IgD-negative memory B cell (primary cell): Measurements from ENCODE around the gene NEK9. TPM values are rescaled to one million over a fixed set of nuclear protein-coding genes. Genes with fewer than 3 reads are reported as not detected.
"Not testable (repeated sequence)": the region's sequence is repeated elsewhere in the genome, so short reads cannot be mapped to it uniquely, and the experiment has no call there.

Experiments
- H3K27ac Mint-ChIP-seq, 3 donors: one replicate each; pipeline ENCODE4 v1.8.0; 2020 to 2022; ENCODE audit warnings: mild to moderate bottlenecking in 3 of 3, mixed read lengths in 3 of 3, moderate library complexity in 1 of 3
- H3K27me3 Mint-ChIP-seq: one replicate; pipeline ENCODE4 v1.8.0; 2021; ENCODE audit warnings: mixed read lengths
- H3K36me3 Mint-ChIP-seq: one replicate; pipeline ENCODE4 v1.8.0; 2020; ENCODE audit warnings: mild to moderate bottlenecking, mixed read lengths
- H3K4me1 Mint-ChIP-seq, 3 donors: one replicate each; pipeline ENCODE4 v1.8.0; 2020 to 2022; ENCODE audit warnings: mixed read lengths in 3 of 3, mild to moderate bottlenecking in 1 of 3
- H3K4me3 Mint-ChIP-seq, 4 donors: one replicate each; pipeline ENCODE4 v1.8.0; 2020 to 2022; ENCODE audit warnings: mild to moderate bottlenecking in 4 of 4, mixed read lengths in 4 of 4, moderate library complexity in 3 of 4
- H3K9me3 Mint-ChIP-seq, 3 donors: one replicate each; pipeline ENCODE4 v1.8.0; 2020 to 2021; ENCODE audit warnings: mixed read lengths in 3 of 3, mild to moderate bottlenecking in 1 of 3
- polyA plus RNA-seq: library from polyadenylated mRNA; unstranded; fragments of 300-500 nt; fragmentation: Illumina TruSeq; gene quantifications from one replicate; pipeline ENCODE4 v1.2.3, GENCODE V29; 2021

Gene NEK9
- polyA plus RNA-seq, 1 donor from 2014 or later, result 16.9 TPM

- Mint-ChIP-seq H3K36me3 (no peaks in the 10 kb centered on the region), H3K4me1 (peaks cover 0 to 2% (median 0%) of the 10 kb centered on the region in 3 donors), H3K4me3 (no peak overlapping the region), H3K27me3 (no peaks in the 10 kb centered on the region), H3K9me3 (no peaks in the 10 kb centered on the region), H3K27ac (no peak overlapping the region)
These were observed 49.1 kb downstream of the NEK9 start for GRCh38 chr14:75077794-75078193.

- peaks cover 0 to 6% (median 2%) of the 10 kb centered on the region in 3 donors for H3K4me1 Mint-ChIP-seq
- no peaks in the 10 kb centered on the region for H3K27me3 Mint-ChIP-seq
- no peaks in the 10 kb centered on the region for H3K36me3 Mint-ChIP-seq
- H3K9me3 Mint-ChIP-seq, result no peaks in the 10 kb centered on the region
- no peak overlapping the region for H3K27ac Mint-ChIP-seq
- peak overlapping the region in 2 of 4 donors; percentile 59 to 77 for H3K4me3 Mint-ChIP-seq
These were observed 56.5 kb downstream of the NEK9 start for GRCh38 chr14:75070383-75070782.

DNA sequence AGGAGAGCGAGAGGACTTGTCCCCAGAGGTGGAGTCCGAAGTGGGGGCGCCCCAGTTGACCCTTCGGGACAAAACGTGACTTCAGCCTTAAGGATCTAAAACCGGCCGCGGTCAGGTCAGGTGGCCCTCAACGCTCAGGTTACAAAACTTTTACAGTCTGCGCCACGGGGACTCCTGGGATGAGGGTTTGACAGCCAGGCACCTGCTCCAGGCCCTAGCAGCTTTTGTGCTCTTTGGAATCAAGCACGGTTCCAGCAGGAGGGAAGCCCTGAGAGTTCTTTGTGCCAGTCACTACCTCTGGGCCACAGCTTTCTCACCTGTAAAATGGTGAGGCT, 57.1 kb downstream of the NEK9 start:
- no peaks in the 10 kb centered on the region for H3K9me3 Mint-ChIP-seq
- no peaks in the 10 kb centered on the region for H3K27me3 Mint-ChIP-seq
- no peaks in the 10 kb centered on the region for H3K36me3 Mint-ChIP-seq
- peak overlapping the region in 2 of 3 donors; percentile 10 to 89 for H3K27ac Mint-ChIP-seq
- H3K4me3 Mint-ChIP-seq, result peak overlapping the region in 1 of 4 donors; percentile 77
- peaks cover 0 to 6% (median 2%) of the 10 kb centered on the region in 3 donors for H3K4me1 Mint-ChIP-seq

DNA sequence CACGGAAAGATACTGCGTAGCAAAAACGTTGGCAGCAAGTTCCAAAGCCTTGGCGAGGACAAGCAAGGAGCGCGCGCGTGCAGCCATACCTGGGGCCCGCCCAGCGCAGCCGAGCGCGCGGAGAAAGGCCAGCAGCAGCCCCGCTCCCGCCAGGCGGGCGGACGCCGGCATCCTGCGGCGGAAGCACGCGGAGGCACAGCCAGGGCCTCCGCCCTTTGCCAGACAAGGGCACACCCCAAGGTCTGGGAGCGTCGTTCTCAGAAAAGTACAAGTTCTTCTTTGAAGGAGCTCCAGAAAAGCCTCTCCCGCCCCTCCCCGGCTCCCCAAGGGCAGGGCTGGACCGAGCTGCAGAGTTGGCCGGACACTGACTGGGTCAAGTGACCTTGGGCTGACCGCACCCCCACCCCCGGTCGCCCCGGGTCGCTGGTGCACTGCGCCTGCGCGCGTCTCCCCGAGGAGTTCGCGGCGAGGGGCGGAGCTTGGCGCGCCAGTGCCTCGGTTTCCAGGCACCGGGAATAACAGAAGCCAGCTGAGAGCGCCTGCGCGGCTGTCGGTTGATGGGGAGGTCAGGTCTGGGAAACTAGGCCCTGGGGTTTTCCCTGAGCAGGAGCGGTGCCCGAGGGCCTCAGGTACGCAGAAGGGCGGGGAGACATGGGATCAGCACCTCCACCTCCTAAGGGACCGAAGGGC, 57.6 kb downstream of the NEK9 start, which contains the start of gene ZC2HC1C:
Gene ZC2HC1C (plus strand): TSS at position 521 of the 690 bp plus-strand sequence. CDS start 933 bp downstream, outside the sequence.
- Mint-ChIP-seq H3K36me3 (no peaks in the 10 kb centered on the region), H3K4me1 (peaks cover 1 to 7% (median 5%) of the 10 kb centered on the region in 3 donors), H3K27ac (peak within 1 kb of the TSS in 2 of 3 donors; percentile 10 to 89), H3K27me3 (no peaks in the 10 kb centered on the region), H3K4me3 (peak within 1 kb of the TSS in 2 of 4 donors; percentile 59 to 77), H3K9me3 (no peaks in the 10 kb centered on the region)

DNA sequence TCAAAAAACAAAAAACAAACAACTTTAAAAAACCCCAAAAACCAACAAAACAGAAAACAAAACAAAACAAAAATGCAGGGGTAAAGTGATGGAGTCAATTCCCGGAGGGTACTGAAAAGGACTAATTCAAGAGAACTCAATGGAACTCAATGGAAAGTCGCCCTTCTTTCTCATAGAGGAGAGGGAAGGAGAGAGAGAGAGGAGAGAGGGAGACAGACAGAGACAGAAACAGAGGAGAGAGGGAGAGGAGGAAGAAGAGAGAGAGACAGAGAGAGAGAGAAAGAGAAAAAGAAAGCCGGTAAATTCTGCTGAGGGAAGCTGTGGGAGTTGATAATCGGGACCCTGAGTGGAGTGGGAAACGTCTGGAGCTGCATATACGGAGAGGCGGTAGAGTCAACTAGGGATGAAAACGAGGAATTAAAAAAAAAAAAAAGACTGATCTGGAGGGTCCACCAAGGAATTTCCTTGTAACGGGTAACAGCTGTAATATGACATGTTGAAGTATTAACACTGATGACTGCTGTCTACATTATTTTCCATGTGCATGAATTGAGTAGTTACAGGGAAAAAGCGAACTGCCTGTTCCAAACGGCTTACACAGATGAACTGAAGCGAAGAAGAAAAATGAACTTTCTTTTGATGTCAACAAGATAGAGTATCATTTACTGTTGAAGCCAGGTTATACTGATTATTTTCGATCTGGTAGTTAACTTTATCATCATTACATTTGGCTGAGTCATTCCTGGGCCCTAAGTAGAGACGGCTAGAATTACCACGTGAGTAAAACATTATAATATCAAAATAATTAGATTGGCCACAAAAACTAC, 58.3 kb downstream of the NEK9 start:
- no peaks in the 10 kb centered on the region for H3K27me3 Mint-ChIP-seq
- H3K4me1 Mint-ChIP-seq, result peaks cover 9 to 12% (median 11%) of the 10 kb centered on the region in 3 donors
- no peaks in the 10 kb centered on the region for H3K36me3 Mint-ChIP-seq
- no peak overlapping the region for H3K4me3 Mint-ChIP-seq
- H3K27ac Mint-ChIP-seq, result peak overlapping the region in 1 of 3 donors; percentile 73
- H3K9me3 Mint-ChIP-seq, result no peaks in the 10 kb centered on the region

- not testable (repeated sequence) for H3K4me3 Mint-ChIP-seq, H3K36me3 Mint-ChIP-seq, H3K27ac Mint-ChIP-seq, H3K9me3 Mint-ChIP-seq, H3K27me3 Mint-ChIP-seq
- peaks cover 13 to 18% (median 17%) of the 10 kb centered on the region in 3 donors for H3K4me1 Mint-ChIP-seq
These were observed 59.1 kb downstream of the NEK9 start for GRCh38 chr14:75067765-75068164.

- Mint-ChIP-seq H3K9me3 (no peaks in the 10 kb centered on the region), H3K27ac (no peak overlapping the region), H3K4me1 (peaks cover 13 to 17% (median 15%) of the 10 kb centered on the region in 3 donors), H3K36me3 (no peaks in the 10 kb centered on the region), H3K27me3 (no peaks in the 10 kb centered on the region), H3K4me3 (no peak overlapping the region)
These were observed 59.6 kb downstream of the NEK9 start for GRCh38 chr14:75067212-75067611.

DNA sequence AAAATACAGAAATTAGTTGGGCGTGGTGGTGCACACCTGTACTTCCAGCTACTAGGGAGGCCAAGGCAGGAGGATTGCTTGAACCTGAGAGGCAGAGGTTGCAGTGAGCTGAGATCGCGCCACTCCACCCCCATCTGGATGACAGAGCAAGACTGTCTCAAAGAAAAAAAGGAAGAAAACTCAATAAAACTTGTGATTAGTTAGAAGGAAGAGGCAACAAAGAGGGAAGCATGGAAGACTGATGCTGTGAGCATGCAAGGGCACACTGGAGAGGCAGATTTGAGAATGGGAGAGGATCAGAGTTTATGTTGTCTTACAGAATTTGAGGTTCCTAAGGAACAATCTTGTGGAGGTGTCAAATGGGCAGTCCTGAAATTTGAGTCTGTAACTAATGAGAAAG, 60.2 kb downstream of the NEK9 start:
- Mint-ChIP-seq H3K27me3 (no peaks in the 10 kb centered on the region), H3K27ac (no peak overlapping the region), H3K4me3 (no peak overlapping the region), H3K4me1 (peaks cover 13 to 17% (median 15%) of the 10 kb centered on the region in 3 donors), H3K9me3 (no peaks in the 10 kb centered on the region), H3K36me3 (no peaks in the 10 kb centered on the region)

GRCh38 chr14:75064205-75064567, 62.7 kb downstream of the NEK9 start:
- H3K9me3 Mint-ChIP-seq, result no peaks in the 10 kb centered on the region
- H3K4me3 Mint-ChIP-seq, result peak overlapping the region; percentile 98 to 100 (median 99)
- H3K27me3 Mint-ChIP-seq, result no peaks in the 10 kb centered on the region
- H3K27ac Mint-ChIP-seq, result peak overlapping the region; percentile 43 to 95 (median 94)
- peaks cover 13 to 18% (median 15%) of the 10 kb centered on the region in 3 donors for H3K4me1 Mint-ChIP-seq
- H3K36me3 Mint-ChIP-seq, result no peaks in the 10 kb centered on the region

DNA sequence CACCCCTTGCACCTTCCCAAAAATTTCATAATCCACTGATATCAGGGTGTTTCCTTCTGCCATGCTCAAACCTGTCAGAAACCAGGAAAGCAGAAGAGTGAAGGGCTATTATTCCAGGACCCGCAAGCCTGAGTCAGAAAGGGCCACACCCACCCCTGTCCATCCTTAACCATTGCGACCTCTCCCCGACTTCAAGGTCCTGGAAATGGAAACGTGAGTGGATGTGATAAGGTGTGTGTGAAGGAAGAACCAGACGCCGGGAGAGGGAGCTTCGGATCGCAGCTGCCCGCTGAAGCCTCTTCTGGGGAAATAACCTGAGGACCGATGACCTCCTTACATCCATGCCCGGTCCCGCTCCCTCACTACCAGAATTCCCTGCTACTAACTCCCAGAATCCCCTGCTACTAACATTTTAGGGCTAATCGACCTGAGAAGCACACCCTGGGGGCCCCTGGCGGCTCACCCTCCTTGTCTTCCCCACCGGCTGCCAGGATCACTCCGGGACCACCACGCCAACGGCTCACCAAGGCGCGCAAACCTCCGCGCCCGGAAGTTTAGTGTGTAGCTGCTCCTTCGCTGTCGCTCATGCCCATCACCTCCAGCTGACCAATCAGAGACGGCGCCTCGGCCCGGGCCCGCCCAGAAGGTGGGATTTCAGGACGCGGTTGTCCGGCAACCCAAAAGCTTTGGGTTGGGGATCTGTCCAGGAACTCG, 63.2 kb downstream of the NEK9 start, which contains the start of gene ACYP1:
Gene ACYP1 (minus strand): TSS at position 534 of the 714 bp plus-strand sequence. CDS start 471 bp downstream, at position 63.
- Mint-ChIP-seq H3K27ac (peak within 1 kb of the TSS; percentile 62 to 95 (median 94)), H3K9me3 (no peaks in the 10 kb centered on the region), H3K27me3 (no peaks in the 10 kb centered on the region), H3K4me1 (peaks cover 13 to 18% (median 15%) of the 10 kb centered on the region in 3 donors), H3K36me3 (no peaks in the 10 kb centered on the region), H3K4me3 (peak within 1 kb of the TSS; percentile 98 to 100 (median 99))

DNA sequence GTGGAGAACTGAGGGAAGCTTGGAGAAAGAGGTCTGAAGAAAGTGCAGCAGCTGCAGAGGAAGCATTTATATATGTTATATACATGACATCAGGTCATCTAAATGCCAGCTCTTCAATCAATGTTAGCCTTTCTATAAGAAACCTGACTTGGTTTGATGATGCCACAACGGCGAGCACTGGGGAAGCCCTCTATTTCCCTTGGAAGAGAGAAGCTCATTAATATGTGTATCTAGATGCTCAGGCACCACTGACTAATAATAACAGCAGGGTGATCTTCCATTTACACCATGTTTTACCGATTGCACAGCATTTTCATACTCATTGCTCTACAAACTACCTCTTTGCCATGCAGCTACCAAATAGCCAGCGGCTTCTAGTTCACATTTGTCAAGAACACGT, 63.8 kb downstream of the NEK9 start:
- Mint-ChIP-seq H3K36me3 (no peaks in the 10 kb centered on the region), H3K4me1 (peaks cover 13 to 18% (median 15%) of the 10 kb centered on the region in 3 donors), H3K27me3 (no peaks in the 10 kb centered on the region), H3K4me3 (peak overlapping the region; percentile 98 to 100 (median 99)), H3K27ac (peak overlapping the region; percentile 62 to 95 (median 94)), H3K9me3 (no peaks in the 10 kb centered on the region)

DNA sequence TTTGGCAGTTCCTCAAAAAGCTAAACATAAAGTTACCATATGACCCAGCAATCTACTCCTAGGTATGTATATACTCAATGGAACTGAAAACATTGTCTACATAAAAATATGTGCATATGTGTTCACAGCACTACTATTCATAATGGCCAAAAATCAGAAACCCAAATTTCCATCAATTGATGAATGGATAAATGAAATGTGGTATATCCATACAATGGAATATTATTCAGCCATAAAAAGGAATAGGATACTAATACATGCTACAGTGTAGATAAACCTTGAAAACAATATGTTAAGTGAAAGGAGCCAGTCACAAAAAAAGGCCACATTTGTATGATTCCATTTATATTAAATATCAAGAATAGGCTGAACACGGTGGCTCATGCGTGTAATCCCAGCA, 66.4 kb downstream of the NEK9 start:
- H3K4me1 Mint-ChIP-seq, result peaks cover 15 to 18% (median 16%) of the 10 kb centered on the region in 3 donors
- H3K4me3 Mint-ChIP-seq, result no peak overlapping the region
- H3K27ac Mint-ChIP-seq, result no peak overlapping the region

GRCh38 chr14:75059642-75060041, 67.2 kb downstream of the NEK9 start:
- peaks cover 14 to 18% (median 15%) of the 10 kb centered on the region in 3 donors for H3K4me1 Mint-ChIP-seq
- peaks cover 2% of the 10 kb centered on the region for H3K36me3 Mint-ChIP-seq
- H3K27ac Mint-ChIP-seq, result peak overlapping the region in 1 of 3 donors; percentile 29
- peak overlapping the region in 1 of 4 donors; percentile 78 for H3K4me3 Mint-ChIP-seq
- no peaks in the 10 kb centered on the region for H3K9me3 Mint-ChIP-seq
- no peaks in the 10 kb centered on the region for H3K27me3 Mint-ChIP-seq

More for the DNA sequence above, 66.4 kb downstream of the NEK9 start:
- H3K36me3 Mint-ChIP-seq, result peaks cover 1% of the 10 kb centered on the region
- H3K9me3 Mint-ChIP-seq, result no peaks in the 10 kb centered on the region
- no peaks in the 10 kb centered on the region for H3K27me3 Mint-ChIP-seq

DNA sequence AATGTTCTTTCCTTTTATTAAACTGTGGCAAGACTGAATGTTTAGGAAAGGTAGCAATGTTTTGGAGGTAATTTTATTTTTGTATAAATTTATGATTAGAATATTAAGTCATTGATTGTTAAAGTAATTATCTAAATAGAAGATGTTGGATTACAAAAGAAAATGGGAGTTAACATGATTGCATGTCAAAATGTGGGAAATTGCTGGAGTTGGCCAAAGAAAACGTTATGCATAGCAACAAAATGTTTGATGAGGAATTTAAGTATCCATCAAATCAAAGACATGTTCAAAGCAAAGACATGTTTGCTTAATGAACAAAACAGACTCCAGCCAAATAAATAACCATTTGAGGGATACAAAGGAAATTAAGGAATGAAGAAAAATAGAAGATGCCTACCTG, 72.4 kb downstream of the NEK9 start:
- H3K4me1 Mint-ChIP-seq, result peaks cover 12 to 18% (median 17%) of the 10 kb centered on the region in 3 donors
- peaks cover 2% of the 10 kb centered on the region for H3K36me3 Mint-ChIP-seq
- peak overlapping the region in 1 of 4 donors; percentile 36 for H3K4me3 Mint-ChIP-seq
- H3K27me3 Mint-ChIP-seq, result no peaks in the 10 kb centered on the region
- no peaks in the 10 kb centered on the region for H3K9me3 Mint-ChIP-seq
- no peak overlapping the region for H3K27ac Mint-ChIP-seq
